G401 (cell line): ENCODE results near the gene INHA. TPM values are rescaled to one million over a fixed set of nuclear protein-coding genes. Genes with fewer than 3 reads are reported as not detected.

Experiments used
- DNase-seq: peaks from one replicate; pipeline ENCODE4 v3.0.0-alpha.2; 2015; ENCODE audit warnings: low spot score
- in situ Hi-C: cut with HindIII; loops from 2 replicates; pipeline ENCODE4 v1.10.0; 2016; ENCODE audit warnings: low sequenced_read_pairs, mixed read lengths
- total RNA-seq: library from RNA; depleted of rRNA; stranded (reverse); fragments of >200 nt; shearing (Covaris generic); gene quantifications from 2 replicates; pipeline ENCODE4 v1.2.3, GENCODE V29; 2014

The INHA gene
- total RNA-seq, 1 experiment from 2014 or later: 1.3 TPM

- in situ Hi-C loops: no loop called here
- DNase-seq: no peak
Measured at GRCh38 chr2:219556413-219556812, 15.7 kb upstream of the INHA start.

- no peak for DNase-seq
- in situ Hi-C loops: no loop called here
Measured at GRCh38 chr2:219557320-219557719, 14.8 kb upstream of the INHA start.

GRCh38 chr2:219557791-219558785 lies 14.0 kb upstream of the INHA start:
- no peak for DNase-seq
- in situ Hi-C loops: no loop called here

- in situ Hi-C loops: no loop called here
- no peak for DNase-seq
Measured at GRCh38 chr2:219559156-219559915, 12.8 kb upstream of the INHA start.

GRCh38 chr2:219560037-219560892 lies 11.8 kb upstream of the INHA start:
- DNase-seq: no peak
- in situ Hi-C loops: no loop called here

GRCh38 chr2:219560893-219561178 lies 11.3 kb upstream of the INHA start:
- in situ Hi-C loops: no loop called here
- DNase-seq: no peak

GRCh38 chr2:219561179-219562048 lies 10.7 kb upstream of the INHA start:
- no peak for DNase-seq
- in situ Hi-C loops: no loop called here

GRCh38 chr2:219562049-219563020 lies 9.8 kb upstream of the INHA start:
- in situ Hi-C loops: no loop called here
- no peak for DNase-seq

GRCh38 chr2:219563271-219563928 lies 8.7 kb upstream of the INHA start:
- in situ Hi-C loops: no loop called here
- no peak for DNase-seq

GRCh38 chr2:219565130-219566080 lies 6.7 kb upstream of the INHA start:
- no peak for DNase-seq
- in situ Hi-C loops: no loop called here

GRCh38 chr2:219566640-219567039 lies 5.5 kb upstream of the INHA start:
- in situ Hi-C loops: no loop called here
- no peak for DNase-seq

- in situ Hi-C loops: no loop called here
- DNase-seq: no peak
Measured at GRCh38 chr2:219567131-219567530, 5.0 kb upstream of the INHA start.

GRCh38 chr2:219567791-219568361 lies 4.2 kb upstream of the INHA start:
- no peak for DNase-seq
- in situ Hi-C loops: no loop called here

- in situ Hi-C loops: no loop called here
- DNase-seq: no peak
Measured at GRCh38 chr2:219569041-219569440, 3.1 kb upstream of the INHA start.

- DNase-seq: no peak
- in situ Hi-C loops: no loop called here
Measured at GRCh38 chr2:219569635-219570034, 2.5 kb upstream of the INHA start.
